HT-29 (cell line): ENCODE measurements around the gene CBX8. TPM values are rescaled to one million over a fixed set of nuclear protein-coding genes. Genes with fewer than 3 reads are reported as not detected.
"Not testable (repeated sequence)": the region's sequence is repeated elsewhere in the genome, so short reads cannot be mapped to it uniquely, and the experiment has no call there.

Source experiments
- DNase-seq: peaks from one replicate; pipeline ENCODE4 v3.0.0-alpha.2; 2015; ENCODE audit warnings: low spot score
- total RNA-seq: library from RNA; depleted of rRNA; stranded (reverse); fragments of >200 nt; shearing (Covaris generic); gene quantifications from 2 replicates; pipeline ENCODE4 v1.2.3, GENCODE V29; 2014

CBX8 gene
- total RNA-seq, 1 experiment from 2014 or later = 14.9 TPM

DNA sequence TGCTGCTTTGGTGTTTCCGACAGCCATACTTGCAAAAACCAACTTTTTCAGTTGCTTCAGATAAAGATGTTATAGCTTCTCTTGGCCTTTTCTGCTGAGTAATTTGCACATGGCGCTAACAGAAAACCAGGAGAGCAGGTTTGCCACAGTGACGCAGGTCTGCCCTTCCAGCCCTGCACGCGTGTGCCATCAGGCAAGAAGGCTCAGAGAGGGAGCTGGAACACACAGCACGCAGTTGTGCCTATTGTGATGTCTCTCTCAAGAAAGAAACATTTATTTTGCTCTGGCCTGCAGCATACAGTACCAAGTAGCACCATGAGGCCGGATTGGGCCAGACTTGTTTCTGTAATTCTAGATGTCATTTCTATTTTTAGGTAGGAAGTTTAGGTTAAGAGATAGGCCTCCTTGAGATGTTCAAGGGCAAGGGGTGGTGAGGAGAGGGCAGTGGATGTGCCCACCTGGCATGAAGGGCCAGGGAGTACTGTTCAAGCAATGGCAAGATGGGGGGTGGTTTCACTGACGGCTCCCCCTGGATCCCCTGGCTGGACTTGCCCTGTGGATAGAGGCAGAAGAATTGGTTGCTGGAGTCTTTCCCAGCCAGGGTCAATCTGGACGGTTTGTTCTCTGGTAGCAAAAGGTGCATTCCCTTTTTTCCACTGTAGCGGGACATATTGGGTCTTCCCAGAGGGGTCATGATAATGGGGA is 17.1 kb downstream of the CBX8 start:
- no peak for DNase-seq

GRCh38 chr17:79779084-79779529 is 17.8 kb downstream of the CBX8 start:
- DNase-seq = no peak

DNA sequence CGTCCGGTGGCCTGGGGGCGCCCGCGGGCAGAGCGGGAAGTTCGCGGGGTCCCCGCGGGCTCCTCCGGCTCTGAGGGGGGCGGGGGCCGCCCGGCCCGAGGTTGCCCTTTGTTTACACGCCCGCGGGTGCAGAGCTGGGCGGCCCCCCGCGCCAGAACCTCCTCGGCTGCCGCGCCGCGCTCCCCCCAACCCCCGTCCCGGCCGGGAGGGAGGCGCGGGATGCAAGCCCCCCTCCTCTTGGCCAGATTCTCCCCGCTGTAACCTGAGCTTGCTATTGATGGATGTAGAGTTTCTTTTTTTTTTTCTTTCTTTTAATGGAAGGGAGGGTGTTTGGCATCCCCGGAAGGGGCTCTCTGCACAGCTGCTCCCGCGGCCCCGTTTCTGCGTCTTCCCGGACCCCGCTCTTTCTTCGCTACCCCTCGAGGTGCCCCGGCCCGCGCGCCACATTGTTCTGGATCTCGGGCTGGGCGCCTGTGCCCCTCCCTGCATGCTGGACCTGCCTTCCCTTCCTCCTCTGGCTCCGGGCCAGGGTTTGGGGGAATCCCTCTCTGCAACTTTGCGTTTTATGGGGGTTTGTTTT is 18.3 kb downstream of the CBX8 start:
- no peak for DNase-seq

- DNase-seq = peak; percentile 54
Observed at GRCh38 chr17:79777894-79778503, 18.9 kb downstream of the CBX8 start, which contains the start of gene CBX2. Gene CBX2 (plus strand): TSS chr17:79778148. CDS start chr17:79778236, 88 bp downstream.

GRCh38 chr17:79777120-79777893 is 19.6 kb downstream of the CBX8 start:
- peak; percentile 16 for DNase-seq

DNA sequence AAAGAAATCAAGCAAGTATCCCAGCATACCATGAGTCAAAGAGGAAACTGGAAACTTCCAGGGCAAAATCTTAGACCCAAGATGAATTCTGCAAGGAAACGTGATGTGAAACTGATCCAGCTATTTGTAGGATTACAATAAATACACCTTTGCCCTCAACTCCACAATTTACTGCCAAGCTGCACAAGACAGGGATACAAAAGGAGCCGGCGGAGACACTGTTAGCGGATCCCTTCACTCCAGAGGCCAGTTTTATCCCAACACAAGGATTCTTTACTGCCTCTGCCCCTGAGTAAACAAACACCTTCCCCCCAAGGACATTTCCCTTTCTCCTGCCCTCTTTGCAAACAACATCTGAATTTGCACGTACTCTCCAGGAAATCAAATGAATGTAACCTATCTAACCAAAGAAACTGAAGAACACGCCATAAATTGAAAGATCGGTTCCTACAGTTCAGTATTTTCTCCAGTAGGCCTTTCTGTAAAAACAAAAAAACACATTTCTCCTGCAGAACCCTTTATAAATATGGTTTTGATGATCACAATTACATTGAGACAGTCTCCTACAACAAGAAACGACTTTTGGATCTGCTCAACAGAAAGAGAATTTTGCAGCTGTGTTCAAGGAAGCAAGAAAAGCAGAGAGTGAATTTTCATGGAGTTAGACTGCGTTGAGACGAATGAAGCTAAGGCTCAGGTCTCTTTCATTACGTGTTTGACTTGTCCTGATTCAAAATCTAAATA is 20.3 kb downstream of the CBX8 start:
- DNase-seq = no peak

DNA sequence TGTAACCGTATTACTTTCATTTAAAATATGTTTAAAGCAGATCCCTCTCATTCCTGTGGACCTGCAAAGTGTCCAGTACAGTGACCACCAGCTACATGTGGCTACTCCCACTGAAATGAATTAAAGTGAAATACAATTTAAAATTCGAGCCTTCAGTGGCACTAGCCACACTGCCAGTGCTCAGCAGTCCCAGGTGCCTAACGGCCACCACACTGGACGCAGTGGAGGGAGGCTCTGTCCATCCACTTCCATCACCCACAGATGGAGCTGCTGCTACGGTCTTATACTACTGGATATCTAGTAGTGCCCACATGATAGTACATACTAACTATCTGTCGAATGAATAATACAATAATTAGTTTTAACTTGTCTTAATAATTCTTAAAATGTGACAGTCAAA is 21.2 kb downstream of the CBX8 start:
- DNase-seq = no peak

GRCh38 chr17:79774561-79774975 is 22.3 kb downstream of the CBX8 start:
- no peak for DNase-seq

GRCh38 chr17:79772726-79773125 is 24.2 kb downstream of the CBX8 start:
- not testable (repeated sequence) for DNase-seq

DNA sequence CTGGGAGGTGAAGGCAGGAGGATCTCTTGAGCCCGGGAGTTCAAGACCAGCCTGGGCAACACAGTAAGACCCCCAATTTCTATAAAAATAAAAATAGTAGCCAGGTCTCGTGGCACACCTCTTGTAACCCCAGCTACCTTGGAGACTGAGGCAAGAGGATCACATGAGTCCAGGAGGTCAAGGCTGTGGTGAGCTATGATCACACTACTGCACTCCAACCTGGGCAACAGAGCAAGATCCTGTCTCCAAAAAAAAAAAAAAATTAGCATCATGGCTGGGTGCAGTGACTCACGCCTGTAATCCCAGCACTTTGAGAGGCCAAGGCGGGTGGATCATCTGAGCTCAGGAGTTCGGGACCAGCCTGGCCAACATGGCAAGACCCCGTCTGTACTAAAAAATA is 25.6 kb downstream of the CBX8 start:
- DNase-seq = no peak

- DNase-seq = no peak
Observed at GRCh38 chr17:79769570-79770506, 27.0 kb downstream of the CBX8 start.

- no peak for DNase-seq
Observed at GRCh38 chr17:79765708-79766107, 31.2 kb downstream of the CBX8 start.

DNA sequence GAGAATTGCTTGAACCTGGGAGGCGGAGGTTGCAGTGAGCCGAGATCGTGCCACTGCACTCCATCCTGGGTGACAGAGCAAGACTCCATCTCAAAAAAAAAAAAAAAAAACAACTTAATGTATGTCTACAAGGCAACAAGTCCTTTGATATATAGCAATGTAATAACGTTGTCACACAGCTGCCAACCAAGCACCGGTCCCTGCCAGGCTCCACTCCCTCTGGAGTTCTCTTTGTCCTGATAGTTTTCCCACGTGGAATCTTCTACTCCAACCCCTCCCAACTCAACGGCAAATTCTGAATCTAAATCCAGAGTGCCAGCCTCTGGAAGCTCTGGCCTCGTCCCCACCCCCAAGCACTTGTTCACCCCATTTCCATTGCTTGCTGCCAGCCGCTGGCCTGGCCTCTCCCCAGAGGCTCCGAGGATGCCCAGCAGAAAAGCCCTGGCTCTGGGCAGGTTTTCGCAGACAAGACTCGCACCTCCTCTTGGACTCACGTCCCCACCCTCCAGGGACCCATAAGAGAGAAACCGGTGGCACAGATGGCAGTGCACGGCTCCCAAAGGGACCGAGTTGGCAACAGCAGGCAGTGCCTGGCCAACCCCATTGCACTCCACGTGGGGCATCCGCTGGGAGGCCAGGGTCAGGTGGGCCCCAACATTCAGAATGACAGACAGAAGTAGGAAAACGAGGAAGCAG is 34.8 kb downstream of the CBX8 start:
- DNase-seq = no peak

- no peak for DNase-seq
Observed at GRCh38 chr17:79760197-79760906, 36.5 kb downstream of the CBX8 start.

- no peak for DNase-seq
Observed at GRCh38 chr17:79758271-79758670, 38.6 kb downstream of the CBX8 start.

DNA sequence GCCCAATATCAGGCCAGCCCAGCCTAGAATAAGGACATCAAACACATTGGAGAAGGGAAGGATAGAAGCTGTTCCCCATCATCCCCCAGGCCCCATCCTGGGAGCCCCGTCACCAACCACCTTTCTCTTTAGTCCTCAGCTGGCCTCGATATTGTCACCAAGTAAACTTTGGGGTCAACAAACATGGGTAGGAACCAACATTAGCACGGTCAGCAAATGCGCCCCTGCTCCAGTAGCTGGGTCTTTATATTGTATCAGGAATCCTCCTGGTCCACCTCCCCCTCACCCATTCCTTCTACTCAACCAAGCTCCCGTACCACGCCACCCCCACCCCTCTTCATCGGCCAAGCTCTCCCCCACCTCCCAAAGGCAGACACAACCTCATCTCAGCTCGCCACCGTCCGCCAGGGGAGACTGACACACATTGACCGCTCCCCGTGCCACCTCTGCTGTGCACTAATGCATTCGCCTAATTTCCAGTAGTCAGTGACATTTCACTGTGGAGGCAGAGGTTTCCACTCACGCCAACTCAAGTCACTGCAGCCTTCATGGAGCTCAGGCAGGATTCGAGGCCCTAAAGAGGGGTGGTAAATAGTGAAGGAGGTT is 39.6 kb downstream of the CBX8 start:
- no peak for DNase-seq

DNA sequence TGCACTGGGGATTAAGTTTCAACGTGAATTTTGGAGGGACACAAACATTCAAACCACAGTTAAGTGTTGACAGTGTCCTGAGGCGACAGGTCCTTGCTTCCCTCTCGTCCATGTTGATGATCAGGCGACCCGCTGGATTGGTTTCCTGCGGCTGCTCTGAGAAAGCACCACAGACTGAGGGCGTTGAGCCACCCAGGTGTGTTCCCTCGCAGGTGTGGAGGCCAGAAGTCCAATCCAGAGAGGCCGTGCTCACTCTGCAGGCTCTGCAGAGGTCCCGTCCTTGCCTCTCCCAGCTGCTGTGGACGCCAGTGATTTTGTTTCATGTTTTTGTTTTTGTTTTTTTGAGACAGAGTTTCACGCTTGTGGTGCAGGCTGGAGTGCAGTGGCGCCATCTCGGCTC is 41.3 kb downstream of the CBX8 start:
- no peak for DNase-seq

GRCh38 chr17:79754903-79755302 is 42.0 kb downstream of the CBX8 start:
- not testable (repeated sequence) for DNase-seq

- DNase-seq = no peak
Observed at GRCh38 chr17:79754370-79754769, 42.5 kb downstream of the CBX8 start.
